CD14-positive monocyte (primary cell): Measurements from ENCODE around the gene LIMK2. TPM values are rescaled to one million over a fixed set of nuclear protein-coding genes. Genes with fewer than 3 reads are reported as not detected.

Experiments
- DNase-seq, 3 donors: peaks; one replicate each; pipeline ENCODE4 v3.0.0-alpha.2; 2011 to 2022
- H2AFZ ChIP-seq: 2 replicates; pipeline ENCODE4 v1.6.0; 2012; ENCODE audit warnings: mild to moderate bottlenecking, low read depth, low read length, inconsistent platforms; ENCODE audit not compliant: insufficient read depth, poor library complexity, severe bottlenecking
- H3K27ac ChIP-seq, 2 donors: 1 replicate in 1 of 2; 2 replicates in 1 of 2; pipeline ENCODE4 v1.5.1; 2012 to 2013; ENCODE audit warnings: low read length in 2 of 2, control low read depth in 1 of 2, inconsistent platforms in 1 of 2, low read depth in 1 of 2, mild to moderate bottlenecking in 1 of 2
- H3K27me3 ChIP-seq, 2 donors: one replicate each; pipeline versions ENCODE4 v1.6.0 to v1.6.1; 2011 to 2013; ENCODE audit warnings: low read length in 2 of 2; ENCODE audit not compliant: control insufficient read depth in 2 of 2, insufficient read depth in 2 of 2
- H3K36me3 ChIP-seq, 2 donors: replicated peaks in 1 of 2; 1 replicate in 1 of 2; 2 replicates in 1 of 2; pipeline versions ENCODE4 v1.5.1 to v1.6.1; 2012 to 2013; ENCODE audit warnings: low read length in 2 of 2, control low read depth in 1 of 2, inconsistent platforms in 1 of 2, mild to moderate bottlenecking in 1 of 2; ENCODE audit not compliant: insufficient read depth in 2 of 2, control insufficient read depth in 1 of 2
- H3K4me1 ChIP-seq, 2 donors: 1 replicate in 1 of 2; 2 replicates in 1 of 2; pipeline versions ENCODE4 v1.5.1 to v1.6.1; 2012 to 2013; ENCODE audit warnings: low read length in 2 of 2, control low read depth in 1 of 2, inconsistent platforms in 1 of 2, mild to moderate bottlenecking in 1 of 2, moderate library complexity in 1 of 2; ENCODE audit not compliant: insufficient read depth in 2 of 2, control insufficient read depth in 1 of 2
- H3K4me2 ChIP-seq: replicated peaks from 2 replicates; pipeline ENCODE3; 2012; ENCODE audit warnings: low read length, moderate library complexity, mild to moderate bottlenecking; ENCODE audit not compliant: poor library complexity, severe bottlenecking; ENCODE audit errors: extremely low read depth
- H3K4me3 ChIP-seq, 3 experiments: fragments of 200-600 bp in 1 of 3; sonication (generic) in 1 of 3; replicated peaks in 1 of 3; 1 replicate in 2 of 3; 2 replicates in 1 of 3; pipeline ENCODE4 v1.5.1; 2011 to 2013; ENCODE audit warnings: low read length in 3 of 3, mild to moderate bottlenecking in 3 of 3, control low read depth in 2 of 3, low read depth in 2 of 3, inconsistent platforms in 1 of 3, moderate library complexity in 1 of 3
- H3K79me2 ChIP-seq: 2 replicates; pipeline ENCODE4 v1.6.0; 2012; ENCODE audit warnings: mild to moderate bottlenecking, control low read depth, inconsistent platforms, low read length, moderate library complexity; ENCODE audit not compliant: insufficient read depth
- H3K9ac ChIP-seq: 2 replicates; pipeline ENCODE4 v1.6.0; 2017; ENCODE audit warnings: low read length, mild to moderate bottlenecking; ENCODE audit not compliant: insufficient read depth, poor library complexity, severe bottlenecking
- H3K9me3 ChIP-seq, 2 donors: replicated peaks in 1 of 2; 1 replicate in 1 of 2; 2 replicates in 1 of 2; pipeline versions ENCODE4 v1.5.1 to v1.6.1; 2012 to 2013; ENCODE audit warnings: low read length in 2 of 2, control low read depth in 1 of 2; ENCODE audit not compliant: control insufficient read depth in 1 of 2, insufficient read depth in 1 of 2
- H4K20me1 ChIP-seq: 2 replicates; pipeline ENCODE4 v1.6.0; 2012; ENCODE audit warnings: mild to moderate bottlenecking, low read length, control low read depth, moderate library complexity; ENCODE audit not compliant: insufficient read depth
- H3K27ac Mint-ChIP-seq, 7 donors: one replicate each; pipeline ENCODE4 v1.8.0; 2020; ENCODE audit warnings: mild to moderate bottlenecking in 7 of 7, mixed read lengths in 7 of 7, moderate library complexity in 6 of 7, inconsistent platforms in 2 of 7
- H3K27me3 Mint-ChIP-seq, 3 donors: one replicate each; pipeline ENCODE4 v1.8.0; 2021 to 2022; ENCODE audit warnings: low read depth in 3 of 3, mild to moderate bottlenecking in 3 of 3, mixed read lengths in 3 of 3, moderate library complexity in 3 of 3, inconsistent platforms in 1 of 3
- H3K36me3 Mint-ChIP-seq, 2 donors: one replicate each; pipeline ENCODE4 v1.8.0; 2020; ENCODE audit warnings: mixed read lengths in 2 of 2, inconsistent platforms in 1 of 2, mild to moderate bottlenecking in 1 of 2
- H3K4me1 Mint-ChIP-seq: one replicate; pipeline ENCODE4 v1.8.0; 2020; ENCODE audit warnings: mild to moderate bottlenecking, mixed read lengths
- H3K4me3 Mint-ChIP-seq, 2 donors: one replicate each; pipeline ENCODE4 v1.8.0; 2020; ENCODE audit warnings: mild to moderate bottlenecking in 2 of 2, mixed read lengths in 2 of 2, moderate library complexity in 1 of 2
- H3K9me3 Mint-ChIP-seq, 7 donors: one replicate each; pipeline ENCODE4 v1.8.0; 2020 to 2022; ENCODE audit warnings: mixed read lengths in 7 of 7, mild to moderate bottlenecking in 6 of 7, moderate library complexity in 6 of 7, inconsistent platforms in 2 of 7
- CTCF ChIP-seq: fragments of 200-600 bp; IDR thresholded peaks from one replicate; pipeline ENCODE4 v1.8.0; 2022; ENCODE audit warnings: antibody characterized with exemption, mild to moderate bottlenecking
- WGBS: methylation state at CpG from one replicate; pipeline ENCODE4 v1.1.5; 2013; ENCODE audit warnings: missing lambda C conversion rate; ENCODE audit not compliant: insufficient coverage; 5-methylcytosine and 5-hydroxymethylcytosine counted together
- intact Hi-C, 2 donors: fragments of 100-400 bp; cut with micrococcal nuclease; formaldehyde crosslinking; loops; one replicate each; pipeline versions ENCODE4 v1.15.0 to v1.15.1; 2023
- polyA plus RNA-seq, 3 donors: library from polyadenylated mRNA; depleted of rRNA in 1 of 3; unstranded in 2 of 3; stranded (reverse) in 1 of 3; fragments of 300-500 nt in 2 of 3; fragments of >200 nt in 1 of 3; fragmentation: Illumina TruSeq in 2 of 3; gene quantifications; 1 replicate in 2 of 3; 2 replicates in 1 of 3; pipeline ENCODE4 v1.2.3, GENCODE V29; 2012 to 2021

Gene LIMK2
- polyA plus RNA-seq, 3 donors = 5.5 to 14.2 (median 10.1) TPM

- Mint-ChIP-seq H3K4me3 (no peak overlapping the region), H3K27me3 (no peaks in the 10 kb centered on the region), H3K27ac (peak overlapping the region in 4 of 7 donors; percentile 22 to 76 (median 43)), H3K4me1 (peaks cover 4% of the 10 kb centered on the region), H3K9me3 (peaks cover 0 to 1% (median 0%) of the 10 kb centered on the region in 7 donors), H3K36me3 (peaks cover 27 to 41% of the 10 kb centered on the region in 2 donors)
- TF ChIP-seq CTCF = no peak
- peak in 1 of 3 donors; percentile 45 for DNase-seq
- Histone ChIP-seq H3K27ac (no peak overlapping the region), H3K4me2 (no peak overlapping the region), H3K27me3 (no peaks in the 10 kb centered on the region), H3K9me3 (no peaks in the 10 kb centered on the region), H3K4me3 (no peak overlapping the region), H3K4me1 (no peaks in the 10 kb centered on the region), H2AFZ (no peak overlapping the region), H3K36me3 (peaks cover 7 to 69% of the 10 kb centered on the region in 2 donors), H3K9ac (no peak overlapping the region), H3K79me2 (peaks cover 16% of the 10 kb centered on the region), H4K20me1 (peaks cover 22% of the 10 kb centered on the region)
- 77% methylated on average over 1 of the region's 1 CpG for WGBS
- intact Hi-C loops = no loop called here
Measured at GRCh38 chr22:31241200-31241599, 29.1 kb downstream of the LIMK2 start.

- intact Hi-C loops = no loop called here
- Mint-ChIP-seq H3K4me3 (no peak overlapping the region), H3K9me3 (peaks cover 0 to 1% (median 0%) of the 10 kb centered on the region in 7 donors), H3K36me3 (peaks cover 28 to 37% of the 10 kb centered on the region in 2 donors), H3K27me3 (no peaks in the 10 kb centered on the region), H3K27ac (no peak overlapping the region), H3K4me1 (peaks cover 7% of the 10 kb centered on the region)
- Histone ChIP-seq H3K9me3 (no peaks in the 10 kb centered on the region), H3K9ac (no peak overlapping the region), H3K27me3 (no peaks in the 10 kb centered on the region), H3K36me3 (peaks cover 7 to 69% of the 10 kb centered on the region in 2 donors), H3K4me1 (no peaks in the 10 kb centered on the region), H3K4me2 (no peak overlapping the region), H2AFZ (no peak overlapping the region), H3K27ac (no peak overlapping the region), H3K4me3 (no peak overlapping the region), H3K79me2 (peaks cover 15% of the 10 kb centered on the region), H4K20me1 (peaks cover 24% of the 10 kb centered on the region)
- no peak for DNase-seq
- TF ChIP-seq CTCF = no peak
Measured at GRCh38 chr22:31241936-31242335, 29.8 kb downstream of the LIMK2 start.
